Left ventricle myocardium inferior (tissue), 1 donor: ENCODE data around the gene SETBP1. TPM values are rescaled to one million over a fixed set of nuclear protein-coding genes. Genes with fewer than 3 reads are reported as not detected.

ENCODE experiments used
- DNase-seq: peaks from one replicate; pipeline ENCODE4 v3.0.0-alpha.2; 2020
- H3K27ac ChIP-seq: fragments of 200-600 bp; replicated peaks from 2 replicates; pipeline ENCODE4 v1.8.0; 2021
- H3K27me3 ChIP-seq: fragments of 200-600 bp; 2 replicates; pipeline ENCODE4 v1.8.0; 2021; ENCODE audit warnings: low read depth
- H3K36me3 ChIP-seq: fragments of 200-600 bp; 2 replicates; pipeline ENCODE4 v1.8.0; 2021
- H3K4me1 ChIP-seq: fragments of 200-600 bp; 2 replicates; pipeline ENCODE4 v1.8.0; 2021
- H3K4me3 ChIP-seq: fragments of 200-600 bp; 2 replicates; pipeline ENCODE4 v1.8.0; 2021; ENCODE audit warnings: mild to moderate bottlenecking, moderate library complexity
- H3K9me3 ChIP-seq: fragments of 200-600 bp; replicated peaks from 2 replicates; pipeline ENCODE4 v1.8.0; 2021
- CTCF ChIP-seq: fragments of 200-600 bp; IDR thresholded peaks from 2 replicates; pipeline ENCODE4 v1.8.0; 2021; ENCODE audit warnings: antibody characterized with exemption, mild to moderate bottlenecking, borderline replicate concordance
- intact Hi-C: fragments of 100-400 bp; cut with micrococcal nuclease; formaldehyde crosslinking; loops from one replicate; pipeline ENCODE4 v1.11.0; 2022
- total RNA-seq: library from RNA; stranded (reverse); fragmentation: NEBNext Ultra II Directional; extraction: Animal tissue kit (Norgen Biotek cat#: 25700); gene quantifications from one replicate; pipeline ENCODE4 v1.2.1, GENCODE V29; 2021
- donor health status: DM: no; HTN: yes; CAD: no; lungs with severe emphysema.

Gene SETBP1
- total RNA-seq, 1 donor from 2014 or later = 10.3 TPM

GRCh38 chr18:44950685-44951195 lies 270.1 kb downstream of the SETBP1 start:
- H3K27me3 ChIP-seq = no peaks in the 10 kb centered on the region
- peaks cover 25% of the 10 kb centered on the region for H3K36me3 ChIP-seq
- no peak for DNase-seq
- H3K27ac ChIP-seq = no peak overlapping the region
- H3K4me3 ChIP-seq = no peak overlapping the region
- H3K4me1 ChIP-seq = peaks cover 6% of the 10 kb centered on the region
- intact Hi-C loops = loop anchor here (10.0 kb wide), 1 partner anchor 276 kb away; no protein-coding TSS in a partner anchor
- H3K9me3 ChIP-seq = no peaks in the 10 kb centered on the region
- TF ChIP-seq CTCF = no peak

- H3K27ac ChIP-seq = no peak overlapping the region
- no peak for TF ChIP-seq CTCF
- peaks cover 8% of the 10 kb centered on the region for H3K4me1 ChIP-seq
- no peaks in the 10 kb centered on the region for H3K9me3 ChIP-seq
- DNase-seq = no peak
- H3K4me3 ChIP-seq = no peak overlapping the region
- intact Hi-C loops = loop anchor here (10.0 kb wide), 1 partner anchor 277 kb away; no protein-coding TSS in a partner anchor
- no peaks in the 10 kb centered on the region for H3K27me3 ChIP-seq
- peaks cover 25% of the 10 kb centered on the region for H3K36me3 ChIP-seq
Observed at GRCh38 chr18:44951748-44952147, 271.1 kb downstream of the SETBP1 start.

- Histone ChIP-seq H3K27ac (no peak overlapping the region), H3K4me3 (no peak overlapping the region), H3K27me3 (no peaks in the 10 kb centered on the region), H3K4me1 (peaks cover 27% of the 10 kb centered on the region), H3K9me3 (no peaks in the 10 kb centered on the region), H3K36me3 (peaks cover 25% of the 10 kb centered on the region)
- intact Hi-C loops = loop anchor here (10.0 kb wide), 1 partner anchor 279 kb away; no protein-coding TSS in a partner anchor
- no peak for TF ChIP-seq CTCF
- DNase-seq = no peak
Observed at GRCh38 chr18:44954257-44954656, 273.6 kb downstream of the SETBP1 start.

GRCh38 chr18:44955825-44956224 lies 275.1 kb downstream of the SETBP1 start:
- Histone ChIP-seq H3K4me1 (peaks cover 29% of the 10 kb centered on the region), H3K4me3 (no peak overlapping the region), H3K9me3 (no peaks in the 10 kb centered on the region), H3K27me3 (no peaks in the 10 kb centered on the region), H3K36me3 (peaks cover 14% of the 10 kb centered on the region), H3K27ac (no peak overlapping the region)
- no peak for DNase-seq
- intact Hi-C loops = loop anchor here (10.0 kb wide), 1 partner anchor 281 kb away; no protein-coding TSS in a partner anchor
- no peak for TF ChIP-seq CTCF

- Histone ChIP-seq H3K4me1 (peaks cover 29% of the 10 kb centered on the region), H3K36me3 (peaks cover 11% of the 10 kb centered on the region), H3K27me3 (no peaks in the 10 kb centered on the region), H3K27ac (no peak overlapping the region), H3K4me3 (no peak overlapping the region), H3K9me3 (no peaks in the 10 kb centered on the region)
- intact Hi-C loops = loop anchor here (10.0 kb wide), 1 partner anchor 282 kb away; no protein-coding TSS in a partner anchor
- TF ChIP-seq CTCF = no peak
- no peak for DNase-seq
Observed at GRCh38 chr18:44957025-44957424, 276.3 kb downstream of the SETBP1 start.
